ENCODE data around the gene MC5R.

- TF ChIP-seq, protein P1, sequence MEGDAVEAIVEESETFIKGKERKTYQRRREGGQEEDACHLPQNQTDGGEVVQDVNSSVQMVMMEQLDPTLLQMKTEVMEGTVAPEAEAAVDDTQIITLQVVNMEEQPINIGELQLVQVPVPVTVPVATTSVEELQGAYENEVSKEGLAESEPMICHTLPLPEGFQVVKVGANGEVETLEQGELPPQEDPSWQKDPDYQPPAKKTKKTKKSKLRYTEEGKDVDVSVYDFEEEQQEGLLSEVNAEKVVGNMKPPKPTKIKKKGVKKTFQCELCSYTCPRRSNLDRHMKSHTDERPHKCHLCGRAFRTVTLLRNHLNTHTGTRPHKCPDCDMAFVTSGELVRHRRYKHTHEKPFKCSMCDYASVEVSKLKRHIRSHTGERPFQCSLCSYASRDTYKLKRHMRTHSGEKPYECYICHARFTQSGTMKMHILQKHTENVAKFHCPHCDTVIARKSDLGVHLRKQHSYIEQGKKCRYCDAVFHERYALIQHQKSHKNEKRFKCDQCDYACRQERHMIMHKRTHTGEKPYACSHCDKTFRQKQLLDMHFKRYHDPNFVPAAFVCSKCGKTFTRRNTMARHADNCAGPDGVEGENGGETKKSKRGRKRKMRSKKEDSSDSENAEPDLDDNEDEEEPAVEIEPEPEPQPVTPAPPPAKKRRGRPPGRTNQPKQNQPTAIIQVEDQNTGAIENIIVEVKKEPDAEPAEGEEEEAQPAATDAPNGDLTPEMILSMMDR (IDR thresholded peaks at IDR 0.05; ENCODE audit: low read length), result no peak
- TF ChIP-seq EZH2phosphoT487 (IDR thresholded peaks at IDR 0.05; ENCODE audit: low read length) (no peak), EZH2 (optimal IDR thresholded peaks at IDR 0.05; ENCODE audit: low read depth, low read length) (no peak)
Measured at GRCh38 chr18:13826209-13826608, 2.3 kb downstream of the MC5R start.
